ENCODE data around the gene ACOX3. TPM values are rescaled to one million over a fixed set of nuclear protein-coding genes. Genes with fewer than 3 reads are reported as not detected.

Gene ACOX3
- total and polyA plus RNA-seq, 4 experiments from 2014 or later: 13.3 to 17.3 (median 16.4) TPM

- no peaks in the 10 kb centered on the region for H3K27me3 Mint-ChIP-seq
- Histone ChIP-seq H3K27ac (ENCODE audit: low read depth, low read length) (no peak overlapping the region), H3K9me3 (ENCODE audit: control insufficient read depth in 1 of 2, low read length in 2 of 2) (no peaks in the 10 kb centered on the region), H3K36me3 (ENCODE audit: insufficient read depth, low read length) (no peaks in the 10 kb centered on the region), H3K27me3 (ENCODE audit: insufficient read depth, low read length) (no peaks in the 10 kb centered on the region), H3K4me1 (ENCODE audit: insufficient read depth, low read length) (peaks cover 38% of the 10 kb centered on the region), H3K4me3 (ENCODE audit: low read length in 2 of 2) (no peak overlapping the region)
- intact Hi-C loops (cut with micrococcal nuclease): no loop called here
- peak overlapping the region in 4 of 7 donors; percentile 9 to 54 (median 31) for H3K27ac Mint-ChIP-seq
- POLR2A ChIA-PET (ENCODE audit: partially characterized antibody): no interaction called here
- H3K4me3 Mint-ChIP-seq: peak overlapping the region in 1 of 8 donors; percentile 6
- peaks cover 0 to 17% of the 10 kb centered on the region in 2 donors for H3K36me3 Mint-ChIP-seq
- H3K9me3 Mint-ChIP-seq: peaks cover 0 to 3% (median 0%) of the 10 kb centered on the region in 8 donors
- CTCF ChIA-PET (ENCODE audit: partially characterized antibody): no interaction called here
- H3K4me1 Mint-ChIP-seq: peaks cover 29 to 62% (median 43%) of the 10 kb centered on the region in 4 donors
- DNase-seq: no peak
Observed at GRCh38 chr4:8433136-8433535, 7.4 kb downstream of the ACOX3 start.

DNA sequence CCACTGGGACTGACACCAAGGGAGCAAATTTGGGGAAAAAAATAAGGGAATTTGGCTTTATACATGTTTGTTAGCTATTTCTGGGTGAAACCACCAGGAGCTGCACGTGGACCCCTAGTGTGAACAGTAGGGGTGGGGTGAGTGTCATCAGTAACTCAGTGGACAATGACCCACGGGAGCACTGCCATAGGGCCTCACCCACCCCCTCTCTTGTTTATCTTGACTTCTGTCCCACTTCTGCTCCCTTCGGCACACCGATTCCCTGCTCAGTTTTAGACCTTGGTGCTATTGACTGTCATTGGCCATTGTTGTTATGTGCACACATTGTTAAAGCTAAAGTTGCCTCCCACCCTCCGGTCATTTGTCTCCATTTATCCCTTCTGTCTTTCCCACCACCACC is 9.0 kb downstream of the ACOX3 start:
- peaks cover 38% of the 10 kb centered on the region for H3K4me1 ChIP-seq (ENCODE audit: insufficient read depth, low read length)
- H3K36me3 ChIP-seq (ENCODE audit: insufficient read depth, low read length): no peaks in the 10 kb centered on the region
- no peak for DNase-seq
- H3K4me1 Mint-ChIP-seq: peaks cover 27 to 66% (median 41%) of the 10 kb centered on the region in 4 donors
- H3K9me3 ChIP-seq (ENCODE audit: control insufficient read depth in 1 of 2, low read length in 2 of 2): no peaks in the 10 kb centered on the region
- intact Hi-C loops (cut with micrococcal nuclease): no loop called here
- ChIA-PET CTCF (ENCODE audit: partially characterized antibody) (no interaction called here), POLR2A (ENCODE audit: partially characterized antibody) (interaction anchor here (1.1 kb wide), 1 partner anchor 9 kb away, joined by 5 read pairs; the partner anchor contains the start of genes ACOX3 and TRMT44)
- H3K9me3 Mint-ChIP-seq: peaks cover 0 to 3% (median 0%) of the 10 kb centered on the region in 8 donors
- peak overlapping the region in 2 of 7 donors; percentile 15 to 45 for H3K27ac Mint-ChIP-seq
- H3K27me3 ChIP-seq (ENCODE audit: insufficient read depth, low read length): no peaks in the 10 kb centered on the region
- no peaks in the 10 kb centered on the region for H3K27me3 Mint-ChIP-seq
- H3K27ac ChIP-seq (ENCODE audit: low read depth, low read length): no peak overlapping the region
- peaks cover 0 to 13% of the 10 kb centered on the region in 2 donors for H3K36me3 Mint-ChIP-seq
- H3K4me3 ChIP-seq (ENCODE audit: low read length in 2 of 2): no peak overlapping the region
- H3K4me3 Mint-ChIP-seq: peak overlapping the region in 1 of 8 donors; percentile 30

GRCh38 chr4:8428288-8429097 is 12.0 kb downstream of the ACOX3 start:
- Mint-ChIP-seq H3K27me3 (no peaks in the 10 kb centered on the region), H3K27ac (peak overlapping the region; percentile 92 to 97 (median 95)), H3K4me3 (peak overlapping the region; percentile 93 to 98 (median 96)), H3K4me1 (peaks cover 20 to 49% (median 29%) of the 10 kb centered on the region in 4 donors), H3K36me3 (peaks cover 0 to 9% of the 10 kb centered on the region in 2 donors), H3K9me3 (peaks cover 0 to 3% (median 0%) of the 10 kb centered on the region in 8 donors)
- Histone ChIP-seq H3K36me3 (ENCODE audit: insufficient read depth, low read length) (no peaks in the 10 kb centered on the region), H3K27ac (ENCODE audit: low read depth, low read length) (peak overlapping the region; percentile 66), H3K9me3 (ENCODE audit: control insufficient read depth in 1 of 2, low read length in 2 of 2) (no peaks in the 10 kb centered on the region), H3K27me3 (ENCODE audit: insufficient read depth, low read length) (no peaks in the 10 kb centered on the region), H3K4me3 (ENCODE audit: low read length in 2 of 2) (peak overlapping the region; percentile 30 to 87), H3K4me1 (ENCODE audit: insufficient read depth, low read length) (peaks cover 22% of the 10 kb centered on the region)
- ChIA-PET CTCF (ENCODE audit: partially characterized antibody) (interaction anchor here (3.7 kb wide), 1 partner anchor 12 kb away, joined by 10 read pairs; the partner anchor contains the start of genes ACOX3 and TRMT44), POLR2A (ENCODE audit: partially characterized antibody) (interaction anchor here (0.6 to 3.1 kb wide), 9 partner anchors 8 to 573 kb away, joined by 3 to 35 read pairs (median 3); partner anchors contain the start of genes ABLIM2, ACOX3 and TRMT44)
- intact Hi-C loops (cut with micrococcal nuclease): loop anchor here (1.0 to 10.0 kb wide), 2 partner anchors 12 to 274 kb away; partner anchors contain the start of genes ABLIM2, ACOX3 and TRMT44
- peak; percentile 84 to 96 (median 90) for DNase-seq

- DNase-seq: peak in 2 of 5 donors; percentile 11 to 37
- CTCF ChIA-PET (ENCODE audit: partially characterized antibody): interaction anchor here (3.7 kb wide), 1 partner anchor 12 kb away, joined by 10 read pairs; the partner anchor contains the start of genes ACOX3 and TRMT44
Observed at GRCh38 chr4:8427761-8428287, 12.7 kb downstream of the ACOX3 start.

DNA sequence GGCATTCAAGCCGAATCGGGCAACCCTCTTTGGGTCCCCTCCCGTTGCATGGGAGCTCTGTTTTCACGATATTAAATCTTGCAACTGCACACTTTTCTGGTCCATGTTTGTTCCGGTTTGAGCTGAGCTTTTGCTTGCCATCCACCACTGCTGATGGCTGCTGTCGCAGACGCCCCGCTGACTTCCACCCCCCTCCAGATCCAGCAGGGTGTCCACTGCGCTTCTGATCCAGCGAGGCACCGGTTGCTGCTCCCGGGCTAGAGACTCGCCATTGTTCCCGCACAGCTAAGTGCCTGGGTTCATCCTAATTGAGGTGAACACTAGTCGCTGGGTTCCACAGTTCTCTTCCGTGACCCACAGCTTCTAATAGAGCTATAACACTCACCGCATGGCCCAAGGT is 13.3 kb downstream of the ACOX3 start:
- peak overlapping the region; percentile 93 to 98 (median 96) for H3K4me3 Mint-ChIP-seq
- intact Hi-C loops (cut with micrococcal nuclease): loop anchor here (10.0 kb wide), 1 partner anchor 272 kb away; the partner anchor contains the start of gene ABLIM2
- H3K4me3 ChIP-seq (ENCODE audit: low read length in 2 of 2): peak overlapping the region in 1 of 2 donors; percentile 87

More at GRCh38 chr4:8427761-8428287, 12.7 kb downstream of the ACOX3 start:
- H3K27ac ChIP-seq (ENCODE audit: low read depth, low read length): peak overlapping the region; percentile 66
- H3K4me3 ChIP-seq (ENCODE audit: low read length in 2 of 2): peak overlapping the region; percentile 30 to 87
- H3K4me1 ChIP-seq (ENCODE audit: insufficient read depth, low read length): peaks cover 22% of the 10 kb centered on the region
- POLR2A ChIA-PET (ENCODE audit: partially characterized antibody): interaction anchor here (0.9 to 3.1 kb wide), 8 partner anchors 8 to 573 kb away, joined by 3 to 35 read pairs (median 3); partner anchors contain the start of genes ABLIM2, ACOX3 and TRMT44
- peaks cover 17 to 44% (median 26%) of the 10 kb centered on the region in 4 donors for H3K4me1 Mint-ChIP-seq
- H3K9me3 Mint-ChIP-seq: peaks cover 0 to 3% (median 0%) of the 10 kb centered on the region in 8 donors
- H3K36me3 ChIP-seq (ENCODE audit: insufficient read depth, low read length): no peaks in the 10 kb centered on the region
- intact Hi-C loops (cut with micrococcal nuclease): loop anchor here (1.0 to 10.0 kb wide), 2 partner anchors 12 to 273 kb away; partner anchors contain the start of genes ABLIM2, ACOX3 and TRMT44
- H3K9me3 ChIP-seq (ENCODE audit: control insufficient read depth in 1 of 2, low read length in 2 of 2): no peaks in the 10 kb centered on the region
- no peaks in the 10 kb centered on the region for H3K27me3 Mint-ChIP-seq
- H3K27ac Mint-ChIP-seq: peak overlapping the region; percentile 92 to 97 (median 95)
- H3K4me3 Mint-ChIP-seq: peak overlapping the region; percentile 93 to 98 (median 96)
- peaks cover 0 to 9% of the 10 kb centered on the region in 2 donors for H3K36me3 Mint-ChIP-seq
- H3K27me3 ChIP-seq (ENCODE audit: insufficient read depth, low read length): no peaks in the 10 kb centered on the region

DNA sequence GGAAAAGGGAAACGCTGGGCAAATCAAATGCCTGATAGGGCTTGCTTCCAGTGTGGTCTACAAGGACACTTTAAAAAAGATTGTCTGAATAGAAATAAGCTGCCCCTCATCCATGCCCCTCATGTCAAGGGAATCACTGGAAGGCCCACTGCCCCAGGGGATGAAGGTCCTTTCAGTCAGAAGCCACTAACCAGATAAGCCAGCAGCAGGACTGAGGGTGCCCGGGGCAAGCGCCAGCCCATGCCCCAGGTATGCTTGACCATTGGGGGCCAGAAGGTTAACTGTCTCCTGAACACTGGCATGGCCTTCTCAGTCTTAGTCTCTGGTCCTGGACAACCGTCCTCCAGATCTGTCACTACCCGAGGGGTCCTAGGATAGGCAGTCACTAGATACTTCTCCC is 17.7 kb downstream of the ACOX3 start:
- intact Hi-C loops (cut with micrococcal nuclease): loop anchor here (10.0 kb wide), 1 partner anchor 268 kb away; the partner anchor contains the start of gene ABLIM2
- no peak overlapping the region for H3K4me3 Mint-ChIP-seq
- peaks cover 0 to 10% of the 10 kb centered on the region in 2 donors for H3K36me3 Mint-ChIP-seq
- Histone ChIP-seq H3K36me3 (ENCODE audit: insufficient read depth, low read length) (no peaks in the 10 kb centered on the region), H3K4me3 (ENCODE audit: low read length in 2 of 2) (no peak overlapping the region), H3K27ac (ENCODE audit: low read depth, low read length) (no peak overlapping the region), H3K9me3 (ENCODE audit: control insufficient read depth in 1 of 2, low read length in 2 of 2) (no peaks in the 10 kb centered on the region), H3K4me1 (ENCODE audit: insufficient read depth, low read length) (peaks cover 20% of the 10 kb centered on the region), H3K27me3 (ENCODE audit: insufficient read depth, low read length) (no peaks in the 10 kb centered on the region)
- ChIA-PET POLR2A (ENCODE audit: partially characterized antibody) (no interaction called here), CTCF (ENCODE audit: partially characterized antibody) (no interaction called here)
- peaks cover 20 to 41% (median 30%) of the 10 kb centered on the region in 4 donors for H3K4me1 Mint-ChIP-seq
- peak overlapping the region in 1 of 7 donors; percentile 46 for H3K27ac Mint-ChIP-seq
- no peak for DNase-seq
- no peaks in the 10 kb centered on the region for H3K27me3 Mint-ChIP-seq
- H3K9me3 Mint-ChIP-seq: no peaks in the 10 kb centered on the region

More for the DNA sequence above, 13.3 kb downstream of the ACOX3 start:
- peaks cover 17 to 44% (median 26%) of the 10 kb centered on the region in 4 donors for H3K4me1 Mint-ChIP-seq
- CTCF ChIA-PET (ENCODE audit: partially characterized antibody): interaction anchor here (1.0 to 3.7 kb wide), 2 partner anchors 10 to 13 kb away, joined by 3 to 10 read pairs; partner anchors contain the start of genes ACOX3 and TRMT44
- no peak overlapping the region for H3K27ac ChIP-seq (ENCODE audit: low read depth, low read length)
- peaks cover 0 to 9% of the 10 kb centered on the region in 2 donors for H3K36me3 Mint-ChIP-seq
- H3K4me1 ChIP-seq (ENCODE audit: insufficient read depth, low read length): peaks cover 22% of the 10 kb centered on the region
- no peaks in the 10 kb centered on the region for H3K27me3 ChIP-seq (ENCODE audit: insufficient read depth, low read length)
- POLR2A ChIA-PET (ENCODE audit: partially characterized antibody): interaction anchor here (1.0 to 3.1 kb wide), 5 partner anchors 7 to 269 kb away, joined by 3 to 35 read pairs (median 4); partner anchors contain the start of genes ABLIM2, ACOX3 and TRMT44
- H3K9me3 ChIP-seq (ENCODE audit: control insufficient read depth in 1 of 2, low read length in 2 of 2): no peaks in the 10 kb centered on the region
- peaks cover 0 to 3% (median 0%) of the 10 kb centered on the region in 8 donors for H3K9me3 Mint-ChIP-seq
- H3K36me3 ChIP-seq (ENCODE audit: insufficient read depth, low read length): no peaks in the 10 kb centered on the region
- H3K27ac Mint-ChIP-seq: peak overlapping the region in 6 of 7 donors; percentile 8 to 96 (median 62)
- no peak for DNase-seq
- no peaks in the 10 kb centered on the region for H3K27me3 Mint-ChIP-seq

All from CD4-positive, alpha-beta memory T cell (primary cell).